Measurements from ENCODE around the gene WDR54.

The WDR54 gene, protein sequence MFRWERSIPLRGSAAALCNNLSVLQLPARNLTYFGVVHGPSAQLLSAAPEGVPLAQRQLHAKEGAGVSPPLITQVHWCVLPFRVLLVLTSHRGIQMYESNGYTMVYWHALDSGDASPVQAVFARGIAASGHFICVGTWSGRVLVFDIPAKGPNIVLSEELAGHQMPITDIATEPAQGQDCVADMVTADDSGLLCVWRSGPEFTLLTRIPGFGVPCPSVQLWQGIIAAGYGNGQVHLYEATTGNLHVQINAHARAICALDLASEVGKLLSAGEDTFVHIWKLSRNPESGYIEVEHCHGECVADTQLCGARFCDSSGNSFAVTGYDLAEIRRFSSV

DNA sequence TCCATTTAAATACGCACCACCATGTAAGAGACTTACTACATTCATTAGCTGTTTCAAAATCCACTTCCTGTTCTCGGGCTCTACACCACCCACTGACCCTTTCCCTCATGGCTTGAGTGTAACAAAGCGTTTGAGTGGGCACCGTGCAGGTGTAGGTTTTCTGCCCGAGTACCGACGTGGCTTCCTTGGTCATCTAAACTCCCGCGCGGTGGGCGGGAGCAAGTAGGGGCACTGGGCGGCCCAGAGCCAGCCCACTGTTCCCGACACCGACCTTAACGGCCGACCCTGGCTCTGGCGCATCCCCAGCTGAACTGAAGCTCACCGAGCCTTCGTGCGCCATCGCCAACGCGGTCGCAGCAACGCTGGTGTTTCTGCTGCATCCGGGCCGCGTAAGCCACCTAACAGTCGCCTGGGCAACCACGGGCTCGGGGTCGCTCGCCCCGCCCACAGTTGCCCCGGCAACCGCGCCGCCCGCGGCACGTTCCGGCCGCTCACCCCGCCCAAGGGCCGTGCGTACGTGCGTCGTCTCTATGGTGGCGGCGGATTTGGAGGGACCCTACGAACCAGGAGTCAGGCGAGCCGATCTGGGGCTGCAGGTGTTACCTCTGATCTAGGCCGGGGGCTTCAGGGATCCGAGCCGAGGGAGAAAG lies at the start of gene WDR54, which contains the start of gene C2orf81:
WDR54 (plus strand) TSS at position 510 of the 650 bp plus-strand sequence. CDS start 424 bp downstream, outside the sequence.
C2orf81 (minus strand) TSS at position 399 of the 650 bp plus-strand sequence; CDS start at position 340, 59 bp downstream.
- peak; percentile 79 to 89 for DNase-seq

DNA sequence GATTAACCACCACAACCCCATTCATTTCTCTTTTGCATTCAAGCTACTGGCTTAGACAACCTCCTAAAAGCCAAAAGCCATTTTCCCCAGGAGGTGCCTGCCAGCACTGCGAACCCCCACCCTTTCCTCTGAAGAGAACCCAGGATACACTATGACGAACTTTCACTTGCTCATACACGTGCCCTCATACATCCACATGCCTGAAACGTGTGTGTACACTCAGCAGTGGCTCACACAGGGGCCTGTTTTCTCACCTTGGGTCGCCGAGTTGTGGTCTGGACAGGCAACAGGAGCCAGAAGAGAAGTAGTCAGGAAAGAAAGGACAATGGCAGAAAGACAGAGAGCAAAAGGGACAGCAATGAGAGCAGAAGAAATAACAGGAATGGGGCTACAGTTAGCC lies 48.9 kb upstream of the WDR54 start:
- DNase-seq = no peak

DNA sequence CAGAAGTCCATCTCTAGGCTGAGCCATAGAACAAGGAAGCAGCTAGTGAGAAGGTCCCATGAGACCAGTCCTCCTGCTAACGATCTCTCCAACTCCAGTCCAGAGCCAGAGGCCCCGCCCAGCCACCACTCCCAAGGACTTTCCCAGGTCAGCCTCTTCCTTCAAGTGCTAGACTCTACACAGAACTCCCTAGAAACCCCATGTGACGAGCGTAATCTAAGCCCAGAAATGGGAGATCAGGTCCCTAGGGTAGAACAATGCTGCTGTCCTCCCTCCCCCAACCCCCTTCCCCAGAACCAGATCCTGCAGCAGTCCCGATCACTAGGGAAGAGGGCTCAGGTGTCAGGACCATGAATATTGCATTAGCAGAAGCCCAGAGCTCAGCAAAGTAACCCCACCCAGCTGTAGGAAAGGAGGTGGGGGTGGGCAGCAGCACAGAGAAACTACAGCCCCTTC lies 48.3 kb upstream of the WDR54 start:
- DNase-seq = no peak

DNA sequence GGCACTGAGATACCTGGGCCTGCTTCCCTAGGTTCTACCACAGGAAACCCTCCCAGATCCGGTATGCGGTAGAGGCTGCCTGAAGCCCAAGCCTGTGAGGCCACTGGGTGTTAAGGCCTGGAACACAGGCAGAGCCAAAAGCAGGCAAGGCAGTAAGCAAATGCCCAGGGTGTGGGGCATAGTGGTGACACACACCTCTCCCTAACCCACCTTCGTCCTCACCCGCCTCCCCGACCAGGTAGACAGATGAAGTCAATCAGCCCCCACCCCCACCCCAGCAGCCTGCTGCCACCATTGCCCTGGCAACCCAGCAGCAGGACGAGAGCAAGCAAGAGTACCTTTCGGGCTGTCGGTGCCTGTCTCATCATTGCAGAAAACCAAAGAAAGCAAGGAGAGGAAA lies 47.5 kb upstream of the WDR54 start:
- DNase-seq = no peak

DNA sequence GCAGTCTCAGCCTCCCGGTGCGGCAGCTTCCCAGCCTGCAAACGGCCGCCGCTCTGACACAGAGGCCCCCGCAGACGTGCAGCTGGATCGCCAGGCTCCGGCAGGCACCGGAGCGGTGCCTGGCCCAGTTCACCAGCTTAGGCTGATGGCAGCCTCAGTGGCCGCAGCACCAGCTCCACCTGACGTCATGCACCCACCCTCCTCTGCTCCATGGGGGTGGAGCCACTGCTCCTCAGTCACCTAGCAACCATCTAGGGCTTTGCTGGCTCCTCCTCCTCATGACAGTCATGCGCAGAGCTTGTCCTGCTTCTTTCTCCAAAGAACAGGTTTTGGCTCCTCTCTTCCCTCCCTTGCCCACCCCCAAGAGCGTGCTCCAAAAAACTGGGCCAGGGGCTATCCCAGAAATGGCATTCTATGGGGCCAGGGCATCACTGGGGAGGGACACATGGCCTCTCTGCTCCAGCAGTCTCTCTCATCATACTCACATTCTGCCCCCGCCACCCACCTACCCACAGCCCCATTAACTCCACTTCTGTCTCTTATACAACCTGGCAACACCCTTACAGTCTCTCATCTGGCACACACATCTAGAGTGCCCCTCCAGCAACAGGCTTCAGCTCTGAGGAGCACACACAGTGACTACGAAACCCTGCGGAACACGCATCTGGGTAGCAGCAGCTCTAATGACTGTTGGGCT lies 46.9 kb upstream of the WDR54 start:
- DNase-seq = no peak

DNA sequence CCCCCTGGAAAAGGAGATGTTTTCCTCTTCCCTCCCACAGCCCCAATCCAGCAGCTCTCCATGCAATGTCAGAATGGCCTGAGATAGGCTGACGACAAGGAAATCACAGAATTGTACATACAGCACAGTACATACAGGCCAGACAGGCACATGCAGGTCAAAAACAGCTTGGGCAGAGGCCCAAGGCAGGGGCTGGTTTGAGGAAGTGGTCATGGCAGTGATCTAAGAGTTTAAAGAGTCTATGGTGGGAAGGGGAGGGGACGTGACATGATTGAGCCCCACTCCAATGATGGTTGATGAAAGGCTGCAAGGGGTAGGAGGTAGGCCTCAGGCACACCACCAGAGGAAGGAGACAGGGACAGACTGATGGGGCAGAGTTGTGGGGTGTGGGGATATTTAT lies 45.7 kb upstream of the WDR54 start:
- no peak for DNase-seq

DNA sequence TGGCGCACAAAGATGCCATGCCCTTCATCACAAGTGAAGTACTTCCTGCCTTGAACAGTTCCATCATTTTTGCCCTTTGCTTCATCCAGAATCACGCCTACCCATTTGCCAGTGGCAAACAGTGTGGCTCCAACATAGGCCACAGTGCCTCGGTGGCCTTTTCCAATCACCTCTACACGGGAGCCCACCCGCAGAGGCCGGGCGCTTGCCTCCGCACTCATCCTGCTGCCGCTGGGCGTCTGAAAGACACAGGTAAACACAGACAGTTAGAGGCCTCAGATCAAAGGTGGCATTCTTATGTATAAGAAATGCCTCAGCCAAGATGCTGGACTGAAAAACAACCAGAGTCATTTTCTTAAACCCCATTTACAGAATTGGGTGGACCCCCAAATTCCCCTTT lies 43.5 kb upstream of the WDR54 start:
- DNase-seq = no peak

DNA sequence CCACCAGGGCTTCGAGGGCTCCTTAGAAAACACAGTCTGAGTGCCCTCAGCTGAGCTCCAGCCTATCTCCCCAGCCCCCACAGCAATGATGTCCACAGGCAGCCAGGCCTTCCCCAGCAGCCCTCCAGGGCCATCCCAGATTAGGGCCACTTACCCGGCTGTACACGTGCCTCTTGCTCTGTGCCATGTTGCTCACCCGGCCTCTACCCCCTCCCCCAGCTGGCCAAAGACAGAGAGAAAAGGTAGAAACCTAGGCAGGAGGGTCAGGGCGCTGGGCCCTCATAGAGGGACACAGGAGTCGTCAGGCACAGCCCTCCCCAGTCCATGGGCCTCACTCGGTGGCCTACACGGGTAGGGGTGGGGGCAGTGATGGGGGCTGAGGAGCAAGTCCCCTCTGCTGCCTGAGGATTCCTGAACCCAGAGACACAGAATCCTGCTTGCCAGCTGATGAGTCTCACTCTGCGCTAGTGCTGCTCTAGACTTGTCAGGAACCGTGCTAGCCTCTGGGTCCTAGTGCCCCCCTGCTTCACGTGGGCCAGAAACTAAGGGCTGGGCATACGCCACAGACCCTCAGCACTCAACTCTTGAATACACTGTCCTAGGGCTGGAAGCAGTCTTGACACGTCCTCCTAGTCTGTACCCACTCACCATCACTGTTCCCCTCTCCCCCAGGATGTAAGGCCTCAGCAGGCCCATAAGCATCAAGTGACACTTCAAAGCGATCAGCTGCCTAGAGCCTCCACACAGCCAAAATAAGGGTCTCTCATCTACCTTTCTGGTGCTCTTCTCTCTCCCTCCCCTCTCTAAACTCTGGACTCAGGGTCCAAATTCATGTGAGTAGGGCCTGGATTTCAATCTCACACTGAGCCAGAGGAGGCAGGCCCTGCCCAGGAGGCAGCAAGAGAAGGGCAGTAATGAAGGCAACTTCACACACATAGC lies 41.4 kb upstream of the WDR54 start, which contains the start of gene DCTN1:
DCTN1 (minus strand) TSS at position 461 of the 939 bp plus-strand sequence; CDS start at position 187, 274 bp downstream.
- peak in 1 of 2 experiments; percentile 52 for DNase-seq

DNA sequence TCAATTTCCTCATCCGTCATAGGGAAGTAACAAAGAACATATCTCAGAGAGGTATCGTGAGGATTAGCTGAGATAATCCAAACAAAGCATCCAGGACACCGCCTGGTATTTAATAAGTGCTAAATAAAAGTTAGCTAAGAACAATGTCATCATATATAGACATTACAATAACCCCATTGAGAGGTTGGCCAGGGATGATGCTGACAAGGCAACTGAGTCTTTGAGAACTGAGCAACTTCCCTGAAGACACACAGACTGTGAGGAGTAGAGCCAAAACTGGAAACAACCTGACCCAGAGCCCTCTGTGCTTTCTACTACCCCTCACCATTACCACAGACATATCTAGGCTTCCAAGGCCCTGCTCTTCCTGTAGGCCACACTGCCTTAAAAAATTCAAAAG lies 39.8 kb upstream of the WDR54 start:
- no peak for DNase-seq

DNA sequence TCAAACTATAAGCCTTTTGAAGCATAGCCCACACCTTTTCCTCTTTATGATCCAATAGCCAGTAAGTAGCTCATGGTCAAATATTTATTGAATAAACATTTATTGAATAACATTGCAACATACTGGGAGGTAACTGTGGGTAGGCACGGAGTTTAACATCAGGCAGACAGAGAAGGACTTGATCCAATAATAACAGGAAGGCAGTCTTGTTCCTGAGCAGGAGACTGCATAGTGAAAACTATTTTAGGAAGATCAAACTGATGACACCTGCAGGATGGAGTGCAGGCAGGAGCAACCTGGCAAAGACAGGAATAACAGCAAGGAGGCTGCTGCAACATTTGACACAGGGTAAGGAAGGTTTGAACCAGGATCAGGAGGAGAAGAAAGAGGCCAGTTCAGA lies 38.3 kb upstream of the WDR54 start:
- no peak for DNase-seq

DNA sequence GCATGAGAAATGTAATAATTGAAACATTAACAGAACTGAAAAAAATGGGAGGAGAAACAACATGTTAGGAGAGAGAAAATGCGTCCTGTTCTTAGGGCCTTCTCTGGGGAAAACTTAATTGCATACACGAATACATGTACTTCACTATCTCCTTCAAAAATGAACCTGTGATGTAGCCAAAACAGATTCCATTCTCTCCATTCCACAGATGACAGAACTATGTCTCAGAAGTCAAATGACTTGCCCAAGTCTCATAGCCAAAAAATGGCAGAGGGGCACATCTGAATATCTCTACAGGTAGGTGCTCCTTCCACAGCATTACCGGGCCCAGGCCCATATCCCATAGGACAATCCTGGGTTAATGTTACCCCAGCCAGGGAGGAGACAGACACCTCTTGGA lies 37.5 kb upstream of the WDR54 start:
- no peak for DNase-seq

DNA sequence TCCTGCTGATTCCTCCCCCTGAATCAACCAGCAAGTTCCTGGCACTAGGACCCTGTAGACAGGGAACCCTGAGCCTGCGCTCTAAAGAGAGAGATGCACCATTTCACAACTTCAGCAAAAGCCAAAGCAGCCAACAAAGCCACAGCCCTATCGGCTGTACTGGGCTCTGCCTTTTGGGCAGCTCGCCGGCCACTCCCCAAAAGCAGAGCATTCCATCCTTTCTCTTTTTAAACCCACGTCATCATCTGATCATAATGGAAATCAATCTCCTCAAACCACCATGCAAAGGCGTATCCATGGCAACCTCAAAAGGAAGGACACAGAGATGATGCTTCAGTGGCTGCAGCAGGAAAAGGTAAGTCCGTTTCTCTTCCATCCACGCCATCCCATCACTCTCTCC lies 36.1 kb upstream of the WDR54 start:
- no peak for DNase-seq

DNA sequence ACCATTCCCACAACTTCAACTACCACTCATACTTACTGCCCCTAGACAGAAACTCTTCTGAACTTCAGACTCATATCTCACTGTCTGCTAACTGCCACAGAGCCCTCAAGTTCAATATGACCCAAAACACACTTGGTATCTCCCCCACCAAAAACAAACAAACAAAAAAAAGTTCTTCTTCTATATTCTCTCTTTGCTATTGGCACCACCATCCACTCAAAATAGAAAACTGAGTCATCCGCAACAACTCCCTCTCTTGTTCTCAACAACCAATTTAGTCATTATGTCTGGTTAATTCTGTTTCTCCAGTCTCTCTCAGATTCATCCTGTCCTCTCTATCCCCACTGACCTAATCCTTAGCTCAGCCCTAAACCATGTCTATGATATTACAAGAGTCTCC lies 34.2 kb upstream of the WDR54 start:
- no peak for DNase-seq

DNA sequence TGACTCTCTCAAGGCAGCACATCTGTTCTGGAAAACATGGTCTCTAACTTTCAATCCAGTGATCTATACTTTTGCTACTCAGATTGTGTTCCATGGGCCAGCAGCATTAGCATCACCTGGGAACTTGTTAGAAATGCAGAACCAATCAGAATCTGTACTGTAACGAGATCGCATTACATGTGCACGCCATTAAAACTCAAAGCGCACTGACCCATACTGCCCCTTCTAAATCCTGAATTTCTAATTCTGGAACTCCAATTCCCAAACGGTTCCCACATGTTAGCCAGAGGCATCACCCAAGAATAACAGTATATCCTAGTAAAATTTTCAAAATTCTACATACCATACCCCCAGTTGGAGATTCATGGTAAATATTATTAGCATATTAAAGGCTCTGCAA lies 30.9 kb upstream of the WDR54 start:
- DNase-seq = no peak

DNA sequence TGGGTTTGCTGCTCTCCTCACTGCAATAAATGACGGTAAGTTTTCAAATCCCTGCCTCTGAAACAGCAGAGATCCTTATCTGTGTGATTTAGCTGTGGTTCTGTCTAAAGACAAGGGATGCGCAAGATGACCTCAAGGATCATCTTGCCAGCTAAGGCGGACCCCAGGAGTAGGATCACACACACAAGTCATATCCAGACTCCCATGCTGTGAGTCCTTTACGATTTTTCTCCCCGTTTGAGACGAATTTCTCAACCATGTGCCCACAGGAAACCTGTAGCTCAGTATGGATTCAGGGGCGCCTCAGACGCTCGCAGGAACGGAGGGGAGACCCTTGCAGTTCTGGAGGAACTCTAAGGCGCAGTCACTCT lies 30.3 kb upstream of the WDR54 start:
- no peak for DNase-seq

DNA sequence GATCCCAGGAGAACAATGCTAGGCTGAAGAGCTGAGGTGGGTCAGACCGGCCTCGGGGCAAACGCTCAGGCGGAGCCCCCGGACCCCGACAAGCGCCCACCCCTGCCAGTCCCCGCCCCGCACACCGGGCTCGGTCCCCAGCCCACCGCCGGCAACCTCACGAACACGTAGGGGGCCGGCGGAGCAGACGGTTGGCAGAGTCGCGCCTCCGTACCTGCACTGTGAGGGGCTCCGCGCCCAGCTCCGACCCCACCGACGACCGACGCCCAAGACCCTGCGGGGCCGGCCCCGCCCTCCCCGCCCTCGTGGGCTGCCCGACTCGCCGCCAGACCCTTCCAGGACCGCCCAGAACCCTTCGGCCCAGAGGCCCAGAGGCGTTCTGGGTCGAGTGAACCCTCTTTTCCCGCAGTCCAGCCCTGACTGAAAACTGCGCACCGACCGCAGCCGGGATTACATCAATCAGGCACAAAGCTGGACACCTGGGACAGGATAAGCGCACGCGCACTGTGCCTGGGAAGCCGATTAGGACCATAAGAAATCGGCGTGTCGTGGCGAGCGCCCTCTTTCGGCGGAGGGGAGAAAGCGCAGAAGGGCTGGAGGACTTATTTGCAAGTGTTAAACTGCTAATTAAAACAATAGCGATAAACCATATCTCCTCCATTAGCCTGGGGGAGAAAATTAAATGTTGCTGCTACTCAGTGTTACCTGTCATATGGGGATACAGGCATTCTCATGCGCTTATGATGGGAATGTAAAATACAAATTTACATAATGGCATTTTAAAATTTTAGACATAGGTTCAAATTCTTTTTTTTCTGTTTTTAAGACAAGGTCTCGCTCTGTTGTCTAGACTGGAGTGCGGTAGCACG lies 29.7 kb upstream of the WDR54 start:
- peak; percentile 86 to 93 for DNase-seq

DNA sequence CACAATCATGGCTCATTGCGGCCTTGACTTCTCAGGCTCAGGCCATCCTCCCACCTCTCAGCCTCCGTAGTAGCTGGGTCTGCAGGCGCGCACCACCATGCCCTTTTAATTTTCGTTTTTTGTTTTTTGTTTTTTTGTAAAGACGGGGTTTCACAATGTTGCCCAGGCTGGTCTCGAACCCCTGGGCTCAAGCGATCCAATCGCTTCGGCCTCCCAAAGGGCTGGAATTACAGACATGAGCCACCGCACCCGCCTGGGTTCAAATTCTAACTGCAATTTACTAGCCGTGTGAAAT lies 29.1 kb upstream of the WDR54 start:
- DNase-seq = no peak

DNA sequence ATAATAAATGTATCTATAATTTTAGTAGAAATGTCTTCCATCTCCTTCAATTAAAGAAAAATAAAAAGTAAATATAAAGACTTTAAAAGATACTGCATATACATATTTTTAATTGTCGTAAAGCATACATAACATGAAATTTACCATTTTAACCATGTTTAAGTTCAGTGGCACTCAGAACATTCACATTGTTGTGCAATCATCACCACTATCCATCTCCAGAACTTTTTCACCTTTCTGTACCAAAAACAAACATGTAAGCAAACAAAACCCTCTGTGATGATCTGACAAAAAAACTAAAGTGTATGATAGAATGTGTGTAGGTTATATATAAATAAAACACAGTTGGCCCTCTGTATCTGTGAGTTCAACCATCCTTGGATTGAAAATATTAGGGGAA lies 28.0 kb upstream of the WDR54 start:
- no peak for DNase-seq

DNA sequence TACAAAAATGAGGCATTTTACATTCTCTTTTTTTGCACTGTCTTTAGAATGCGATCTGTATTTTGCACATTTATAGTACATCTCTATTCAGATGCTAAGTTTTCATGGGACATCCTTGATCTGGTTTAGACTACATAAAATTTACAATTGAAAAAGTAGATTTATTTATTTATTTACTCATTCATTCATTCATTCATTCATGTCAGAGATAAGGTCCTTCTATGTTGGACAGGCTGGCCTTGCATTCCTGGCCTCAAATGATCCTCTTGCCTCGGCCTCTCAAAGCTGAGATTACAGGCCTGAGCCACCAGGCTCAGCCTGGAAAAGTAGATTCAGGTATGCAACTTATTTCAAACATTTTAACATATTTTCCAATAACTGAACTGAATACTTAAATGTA lies 25.4 kb upstream of the WDR54 start:
- DNase-seq = no peak

DNA sequence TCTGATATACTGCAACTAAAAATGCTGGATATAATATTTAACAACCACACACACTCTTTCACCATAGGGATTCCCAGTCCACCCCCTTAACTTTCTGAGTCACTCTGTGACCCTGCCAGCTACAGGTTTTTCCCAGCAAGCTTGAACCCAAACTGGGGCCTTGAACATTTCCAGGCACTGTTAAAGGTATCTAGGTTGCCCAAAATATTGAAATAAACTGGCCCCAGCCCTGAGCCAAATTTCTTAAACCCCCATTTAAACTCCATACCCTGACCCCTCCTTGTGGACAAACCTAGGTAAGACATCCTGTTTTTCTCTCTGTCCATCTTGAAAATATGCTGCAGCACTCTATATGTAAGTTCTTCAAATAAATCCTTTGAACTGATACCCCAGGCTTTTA lies 21.7 kb upstream of the WDR54 start:
- peak in 1 of 2 experiments; percentile 20 for DNase-seq

DNA sequence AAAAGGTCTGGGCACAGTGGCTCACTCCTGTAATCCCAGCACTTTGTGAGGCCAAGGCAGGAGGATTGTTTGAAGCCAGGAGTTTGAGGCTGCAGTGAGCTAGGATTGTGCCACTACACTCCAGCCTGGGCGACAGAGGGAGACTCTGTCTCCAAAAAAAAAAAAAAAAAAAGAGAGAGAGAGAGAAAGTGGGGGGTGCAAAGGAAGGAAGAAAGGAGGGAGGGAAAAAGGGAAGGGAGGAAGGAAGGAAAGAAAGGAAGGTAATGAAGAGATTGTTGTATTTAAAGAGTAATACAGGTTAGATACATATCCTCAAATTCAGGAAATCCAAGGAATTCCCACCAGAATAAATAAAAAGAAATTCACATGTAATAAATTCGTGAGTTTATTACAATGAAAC lies 19.6 kb upstream of the WDR54 start:
- no peak for DNase-seq

DNA sequence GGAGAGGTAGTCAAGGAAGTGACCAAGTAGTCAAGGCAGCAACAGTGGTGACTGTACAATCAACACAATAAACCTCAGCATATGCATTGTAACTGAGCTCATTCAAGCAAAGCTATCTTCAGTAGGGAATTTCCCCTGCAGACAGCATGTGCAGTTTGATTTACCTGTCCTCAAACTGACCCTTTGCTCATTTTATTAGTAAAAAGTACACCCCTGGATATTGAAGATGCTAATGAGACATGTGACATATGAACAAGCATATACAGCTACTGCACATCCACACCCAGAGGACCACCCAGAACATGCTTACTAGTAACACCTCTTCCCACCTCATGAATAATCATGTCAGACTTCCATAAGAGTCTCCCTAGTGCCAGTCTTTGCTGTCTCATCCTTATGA lies 15.5 kb upstream of the WDR54 start:
- DNase-seq = no peak

Measured in NCI-H446 (cell line).